Muscle layer of colon (tissue), 2 donors: ENCODE results near the gene WDFY4.

ENCODE experiments used
- H3K27ac ChIP-seq: one replicate; pipeline ENCODE4 v1.7.0; 2013; ENCODE audit warnings: low read depth, mild to moderate bottlenecking, low read length, moderate library complexity
- H3K27me3 ChIP-seq, 2 donors: one replicate each; pipeline ENCODE4 v1.7.0; 2013; ENCODE audit warnings: low read length in 2 of 2, mild to moderate bottlenecking in 2 of 2; ENCODE audit not compliant: insufficient read depth in 2 of 2, control insufficient read depth in 1 of 2
- H3K36me3 ChIP-seq: one replicate; pipeline ENCODE4 v1.7.0; 2013; ENCODE audit warnings: mild to moderate bottlenecking, low read length; ENCODE audit not compliant: insufficient read depth
- H3K4me1 ChIP-seq: one replicate; pipeline ENCODE4 v1.7.0; 2013; ENCODE audit warnings: mild to moderate bottlenecking, low read length; ENCODE audit not compliant: insufficient read depth
- H3K4me3 ChIP-seq, 2 donors: one replicate each; pipeline ENCODE4 v1.7.0; 2013; ENCODE audit warnings: low read length in 2 of 2, low read depth in 1 of 2, mild to moderate bottlenecking in 1 of 2, moderate library complexity in 1 of 2
- H3K9ac ChIP-seq: one replicate; pipeline ENCODE4 v1.7.0; 2013; ENCODE audit warnings: low read length
- H3K9me3 ChIP-seq: one replicate; pipeline ENCODE4 v1.7.0; 2013; ENCODE audit warnings: mild to moderate bottlenecking, low read length
- donor health status: abdominal sarcoma.
- donor health status: Adenocarcinoma of cecum.

Gene WDFY4

DNA sequence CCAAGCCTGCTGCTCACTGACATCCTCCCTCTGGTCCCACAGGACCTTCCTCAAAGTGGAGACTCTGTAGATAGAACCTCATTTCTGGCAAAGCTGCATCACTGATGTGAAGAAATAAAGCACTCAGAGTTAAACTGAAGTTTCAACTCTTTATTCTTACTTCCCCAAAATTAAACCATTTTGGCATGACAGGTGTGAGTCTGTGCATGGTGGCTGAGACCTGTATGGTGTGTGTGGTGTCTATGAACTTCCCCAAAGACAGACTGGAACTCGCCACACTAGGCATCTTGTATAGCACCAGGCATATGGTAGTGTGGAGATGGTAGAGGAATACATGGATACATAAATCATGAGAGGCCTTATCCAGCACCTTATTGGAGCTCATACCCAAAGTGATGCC is 6.6 kb upstream of the WDFY4 start:
- H3K9ac ChIP-seq: no peak overlapping the region
- no peaks in the 10 kb centered on the region for H3K27me3 ChIP-seq
- H3K36me3 ChIP-seq: no peaks in the 10 kb centered on the region
- H3K4me1 ChIP-seq: no peaks in the 10 kb centered on the region
- H3K4me3 ChIP-seq: no peak overlapping the region
- H3K27ac ChIP-seq: no peak overlapping the region
- H3K9me3 ChIP-seq: no peaks in the 10 kb centered on the region

DNA sequence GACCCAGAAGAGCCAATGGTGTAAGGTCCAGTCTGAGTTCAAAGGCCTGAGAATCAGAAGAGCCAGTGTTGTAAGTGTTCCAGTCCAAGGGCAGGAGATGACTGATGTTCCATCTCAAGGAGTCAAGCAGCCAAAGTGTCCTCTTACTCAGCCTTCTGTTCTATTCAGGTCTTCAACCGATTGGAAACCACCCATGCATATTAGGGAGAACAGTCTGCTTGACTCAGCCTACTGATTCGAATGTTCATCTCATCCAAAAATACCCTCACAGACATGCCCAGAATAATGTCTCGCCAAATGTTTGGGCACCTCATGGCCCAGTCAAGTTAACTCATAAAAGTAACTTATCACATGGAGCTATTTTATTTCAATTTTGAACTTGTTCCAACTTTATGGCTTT is 2.9 kb upstream of the WDFY4 start:
- H3K27me3 ChIP-seq: no peaks in the 10 kb centered on the region
- no peak overlapping the region for H3K4me3 ChIP-seq
- H3K27ac ChIP-seq: no peak overlapping the region
- no peaks in the 10 kb centered on the region for H3K9me3 ChIP-seq
- H3K9ac ChIP-seq: no peak overlapping the region
- no peaks in the 10 kb centered on the region for H3K4me1 ChIP-seq
- no peaks in the 10 kb centered on the region for H3K36me3 ChIP-seq

DNA sequence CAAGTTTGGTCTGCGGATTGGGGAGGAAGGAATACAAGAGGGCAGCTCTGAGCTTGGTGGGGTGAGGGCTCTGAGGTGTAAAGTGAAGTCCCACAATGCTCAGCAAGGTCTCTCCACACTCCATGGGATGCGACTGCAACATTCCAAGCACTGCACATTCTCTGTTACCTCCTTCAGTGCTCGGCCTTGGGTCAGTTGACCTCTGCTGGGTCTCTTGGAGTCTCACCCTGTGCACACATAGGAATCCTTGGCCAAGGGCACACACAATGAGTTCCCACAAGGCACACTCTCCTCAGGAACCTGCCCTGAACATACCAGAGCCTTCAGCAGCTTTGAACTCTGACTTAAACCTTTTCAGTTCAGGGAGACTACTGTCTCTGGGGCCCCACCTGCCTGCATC is 2.4 kb upstream of the WDFY4 start:
- Histone ChIP-seq H3K4me3 (no peak overlapping the region), H3K27me3 (no peaks in the 10 kb centered on the region), H3K9me3 (no peaks in the 10 kb centered on the region), H3K36me3 (no peaks in the 10 kb centered on the region), H3K9ac (no peak overlapping the region), H3K27ac (no peak overlapping the region), H3K4me1 (no peaks in the 10 kb centered on the region)

DNA sequence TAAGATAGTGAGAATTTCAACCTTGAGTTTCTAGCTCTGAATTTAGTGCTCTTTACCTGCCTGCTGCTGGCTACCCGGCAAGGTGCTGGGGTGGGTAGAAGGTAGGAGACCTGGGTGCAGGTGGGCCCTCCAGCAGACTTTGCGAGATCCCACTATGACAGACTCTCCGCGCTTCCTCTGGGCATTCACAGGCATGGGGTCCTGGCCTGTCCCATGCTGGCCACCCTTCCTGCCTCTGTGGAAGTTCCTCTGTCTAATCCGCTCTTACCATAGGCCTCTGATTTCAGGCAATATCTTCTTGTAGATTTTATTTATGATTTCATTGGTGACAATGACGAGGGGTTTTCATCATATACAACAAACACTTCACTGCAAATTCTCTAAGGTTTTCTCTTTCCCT is 1.2 kb upstream of the WDFY4 start:
- no peaks in the 10 kb centered on the region for H3K9me3 ChIP-seq
- no peaks in the 10 kb centered on the region for H3K36me3 ChIP-seq
- no peaks in the 10 kb centered on the region for H3K4me1 ChIP-seq
- no peak overlapping the region for H3K9ac ChIP-seq
- H3K4me3 ChIP-seq: no peak overlapping the region
- no peaks in the 10 kb centered on the region for H3K27me3 ChIP-seq
- no peak overlapping the region for H3K27ac ChIP-seq

DNA sequence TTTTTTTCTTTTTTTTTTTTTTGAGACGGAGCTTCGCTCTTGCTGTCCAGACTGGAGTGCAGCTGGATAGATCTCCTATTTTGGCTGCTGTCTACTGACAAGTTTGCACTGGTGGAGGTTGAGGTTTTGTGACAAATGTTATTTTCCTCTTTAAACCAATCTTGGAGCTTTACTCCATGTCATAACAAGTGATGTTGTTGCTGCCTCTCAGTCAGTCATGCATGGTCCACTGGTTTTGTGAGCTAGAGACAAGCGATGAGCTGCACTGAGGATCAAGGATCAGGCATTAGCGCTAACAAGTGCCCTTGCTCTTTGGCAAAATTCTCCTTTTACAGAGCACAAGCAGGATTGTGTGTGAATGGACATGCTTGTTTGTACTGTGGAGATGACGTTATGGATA is 805 bp upstream of the WDFY4 start:
- H3K4me1 ChIP-seq: no peaks in the 10 kb centered on the region
- no peak overlapping the region for H3K9ac ChIP-seq
- H3K4me3 ChIP-seq: no peak overlapping the region
- no peaks in the 10 kb centered on the region for H3K27me3 ChIP-seq
- H3K36me3 ChIP-seq: no peaks in the 10 kb centered on the region
- no peak overlapping the region for H3K27ac ChIP-seq
- no peaks in the 10 kb centered on the region for H3K9me3 ChIP-seq

DNA sequence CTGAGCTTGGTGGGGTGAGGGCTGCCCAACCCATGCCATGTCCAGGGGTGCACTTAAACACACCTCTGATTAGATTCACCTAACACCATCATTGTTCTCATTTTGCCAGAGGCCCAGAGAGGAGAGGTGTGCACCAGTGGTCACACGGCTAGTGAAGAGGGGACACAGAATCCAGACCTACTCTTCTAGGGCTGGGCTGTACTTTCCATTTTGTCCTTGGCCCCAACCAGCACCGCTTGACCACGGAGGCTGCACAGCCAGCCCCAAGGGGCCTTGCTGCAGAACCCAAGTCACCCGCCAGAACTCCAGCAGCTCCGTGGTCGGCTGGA is 246 bp upstream of the WDFY4 start:
- H3K27me3 ChIP-seq: no peaks in the 10 kb centered on the region
- no peaks in the 10 kb centered on the region for H3K4me1 ChIP-seq
- H3K4me3 ChIP-seq: no peak overlapping the region
- H3K9ac ChIP-seq: no peak overlapping the region
- H3K36me3 ChIP-seq: no peaks in the 10 kb centered on the region
- no peak overlapping the region for H3K27ac ChIP-seq
- no peaks in the 10 kb centered on the region for H3K9me3 ChIP-seq

DNA sequence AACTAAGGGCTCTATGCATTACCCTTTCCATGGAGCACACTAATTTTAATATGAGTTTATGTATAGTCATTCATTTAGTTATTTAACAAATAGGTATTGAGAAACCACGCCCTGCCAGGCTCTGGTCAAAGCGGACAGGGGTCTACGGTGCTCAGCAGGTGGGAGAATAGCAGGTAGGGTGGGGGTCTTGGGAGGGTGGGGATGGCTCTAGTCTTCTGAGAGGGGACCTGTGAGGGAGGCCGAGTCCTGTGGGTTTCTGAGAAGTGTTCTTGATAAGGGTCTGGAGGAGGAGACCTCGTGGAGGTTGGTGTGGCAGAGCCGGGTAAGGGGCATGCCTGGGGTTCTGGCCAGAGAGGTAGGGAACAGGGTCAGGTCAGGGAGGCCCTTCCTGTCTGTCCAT is 1.1 kb downstream of the WDFY4 start:
- Histone ChIP-seq H3K36me3 (no peaks in the 10 kb centered on the region), H3K27ac (no peak overlapping the region), H3K9ac (no peak overlapping the region), H3K4me3 (no peak overlapping the region), H3K27me3 (no peaks in the 10 kb centered on the region), H3K9me3 (no peaks in the 10 kb centered on the region), H3K4me1 (no peaks in the 10 kb centered on the region)

DNA sequence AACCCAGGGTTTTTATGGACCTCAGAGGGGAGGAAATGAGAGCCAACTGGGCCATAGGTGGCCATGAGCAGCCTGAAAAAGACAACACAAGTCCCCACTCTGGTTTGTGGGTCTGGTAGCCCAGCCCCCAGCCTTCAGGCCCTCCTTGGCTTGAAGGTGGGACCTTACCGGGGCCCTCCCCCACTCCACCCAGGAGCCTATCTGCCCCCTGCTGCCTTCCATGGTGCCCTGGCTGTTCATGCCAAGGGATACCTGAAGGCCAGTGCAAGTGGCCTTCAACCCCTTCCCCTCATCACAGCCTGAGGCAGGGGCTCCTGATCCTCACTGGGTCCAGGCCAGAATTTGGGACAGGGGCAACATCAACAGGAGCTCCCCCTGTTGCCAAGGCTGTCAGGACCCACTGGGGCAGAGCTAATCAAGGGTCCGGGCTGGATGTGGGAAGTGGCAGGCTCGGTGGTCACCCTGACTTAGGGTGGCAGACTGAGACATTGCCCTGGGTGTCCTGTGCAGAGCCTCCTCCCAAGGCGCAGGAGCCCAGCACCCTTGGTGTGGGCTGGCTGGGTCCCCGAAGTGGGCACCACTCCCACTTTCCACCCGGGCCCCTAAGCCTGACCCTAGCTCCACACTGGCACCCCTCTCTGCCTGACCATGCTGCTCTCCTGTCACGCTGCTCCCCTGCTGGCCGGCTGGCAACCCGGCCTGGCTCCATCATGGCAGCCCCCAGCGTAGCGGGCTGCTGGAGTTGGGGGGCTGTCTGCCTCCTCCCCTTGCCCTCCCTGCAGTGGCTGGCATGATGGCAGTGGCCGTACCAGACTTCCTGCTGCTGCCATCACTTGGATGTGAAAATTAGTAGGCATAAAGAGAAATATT is 6.4 kb downstream of the WDFY4 start:
- no peak overlapping the region for H3K27ac ChIP-seq
- H3K9ac ChIP-seq: no peak overlapping the region
- no peaks in the 10 kb centered on the region for H3K36me3 ChIP-seq
- H3K4me1 ChIP-seq: no peaks in the 10 kb centered on the region
- no peaks in the 10 kb centered on the region for H3K27me3 ChIP-seq
- H3K9me3 ChIP-seq: no peaks in the 10 kb centered on the region
- no peak overlapping the region for H3K4me3 ChIP-seq

DNA sequence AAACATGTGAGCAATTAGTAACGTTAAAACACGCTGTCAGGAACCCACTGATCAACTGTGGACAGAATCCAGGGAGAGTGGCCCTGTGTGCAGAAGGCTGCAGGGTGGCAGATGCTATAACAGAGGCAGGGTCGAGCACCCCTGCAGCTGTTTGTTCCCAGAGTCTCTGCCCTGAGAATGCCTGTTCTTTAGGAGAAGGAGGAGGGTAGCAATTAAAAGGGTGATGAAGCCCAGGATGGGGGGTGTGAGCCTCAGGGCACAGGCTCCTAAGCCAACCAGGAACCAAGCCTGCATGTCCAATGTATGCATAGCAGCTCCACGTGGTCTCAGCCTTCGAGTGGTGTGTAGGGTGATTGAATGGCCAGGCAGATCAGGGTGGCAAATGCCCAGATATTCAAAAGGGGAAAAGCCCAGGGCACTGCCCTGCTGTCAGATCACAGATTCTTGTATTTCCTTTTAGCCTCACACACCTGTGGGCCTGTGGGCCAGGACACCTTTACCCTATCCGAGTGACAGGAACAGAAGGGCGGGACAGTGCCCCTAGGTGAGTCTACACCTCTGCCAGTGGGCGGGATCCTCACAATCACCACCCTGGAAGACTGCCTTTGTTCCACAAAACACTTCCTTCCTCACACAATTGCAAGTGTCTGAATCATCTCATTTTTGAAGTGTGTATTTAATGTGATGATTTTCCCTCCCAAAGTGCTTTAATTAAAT is 7.3 kb downstream of the WDFY4 start:
- no peak overlapping the region for H3K4me3 ChIP-seq
- no peaks in the 10 kb centered on the region for H3K9me3 ChIP-seq
- H3K9ac ChIP-seq: no peak overlapping the region
- no peaks in the 10 kb centered on the region for H3K4me1 ChIP-seq
- no peaks in the 10 kb centered on the region for H3K36me3 ChIP-seq
- no peaks in the 10 kb centered on the region for H3K27me3 ChIP-seq
- H3K27ac ChIP-seq: no peak overlapping the region

DNA sequence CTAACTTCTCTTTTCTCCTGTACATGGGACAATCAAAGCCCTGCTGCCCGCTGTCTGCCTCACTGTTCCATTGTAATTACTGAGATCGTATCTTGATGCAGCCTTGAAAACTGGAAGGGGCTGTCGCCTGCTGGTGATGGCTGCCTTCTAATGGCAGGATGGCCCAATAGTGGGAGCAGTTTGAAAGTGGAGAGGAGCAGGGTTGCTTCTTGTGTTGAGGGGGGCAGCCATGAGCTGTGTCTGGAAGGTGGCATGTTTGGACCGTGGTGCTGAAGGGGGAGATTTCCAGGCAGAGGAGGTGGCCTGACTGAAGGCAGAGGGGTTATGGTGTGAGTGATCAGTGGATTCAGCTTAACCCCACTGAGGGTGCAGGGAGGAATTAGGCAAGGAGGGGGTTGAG is 8.1 kb downstream of the WDFY4 start:
- H3K4me1 ChIP-seq: no peaks in the 10 kb centered on the region
- H3K9me3 ChIP-seq: no peaks in the 10 kb centered on the region
- no peak overlapping the region for H3K4me3 ChIP-seq
- H3K9ac ChIP-seq: no peak overlapping the region
- H3K27ac ChIP-seq: no peak overlapping the region
- no peaks in the 10 kb centered on the region for H3K36me3 ChIP-seq
- no peaks in the 10 kb centered on the region for H3K27me3 ChIP-seq

DNA sequence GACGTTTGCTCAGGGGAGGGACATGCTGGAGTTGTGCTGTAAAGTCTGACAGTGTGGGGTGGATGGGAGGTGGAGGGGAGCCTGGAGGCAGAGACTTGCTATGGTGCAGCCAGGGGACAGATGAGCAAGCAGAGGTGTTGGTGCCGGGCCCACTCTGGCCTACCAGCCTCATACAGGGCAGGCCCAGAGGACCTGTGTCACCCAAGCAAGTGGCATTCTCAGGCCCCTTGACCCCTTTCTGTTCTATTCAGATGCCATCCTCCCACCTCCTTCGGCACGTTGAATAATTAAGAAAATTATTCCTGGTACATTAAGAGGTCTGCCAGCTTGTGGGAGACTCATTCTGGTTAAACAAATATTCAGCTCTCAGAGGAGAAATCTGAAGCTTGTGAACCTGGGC is 8.5 kb downstream of the WDFY4 start:
- Histone ChIP-seq H3K36me3 (no peaks in the 10 kb centered on the region), H3K9ac (no peak overlapping the region), H3K4me1 (no peaks in the 10 kb centered on the region), H3K4me3 (no peak overlapping the region), H3K27me3 (no peaks in the 10 kb centered on the region), H3K27ac (no peak overlapping the region), H3K9me3 (no peaks in the 10 kb centered on the region)
